HepG2 (cell line): ENCODE results near the gene CDC42EP1. TPM values are rescaled to one million over a fixed set of nuclear protein-coding genes. Genes with fewer than 3 reads are reported as not detected.

Experiments used
- CBX5 ChIP-seq: sonication (generic); formaldehyde crosslinking; IDR thresholded peaks from 2 replicates; pipeline ENCODE4 v1.4.0; 2020; ENCODE audit warnings: missing genetic modification reagents, borderline replicate concordance
- polyA plus RNA-seq, 8 experiments: library from polyadenylated mRNA; depleted of rRNA in 3 of 8; stranded (reverse) in 7 of 8; unstranded in 1 of 8; fragments of >200 nt; fragmentation: Illumina TruSeq in 4 of 8; extraction: Trizol in 4 of 8; gene quantifications; 2 replicates each; pipeline versions ENCODE4 v1.2.1 to v1.2.3, GENCODE V29; 2011 to 2016; ENCODE audit warnings: low read depth in 4 of 8, missing spikeins in 1 of 8, mixed read lengths in 1 of 8; ENCODE audit not compliant: insufficient read depth in 1 of 8
- total RNA-seq, 5 experiments: library from RNA; depleted of rRNA; stranded (reverse); fragments of >200 nt; fragmentation: Illumina TruSeq; extraction: Trizol; gene quantifications; 2 replicates each; pipeline ENCODE4 v1.2.3, GENCODE V29; 2016; ENCODE audit warnings: low read depth in 1 of 5
- TF ChIP-seq, protein P1 (sequence below): sonication (generic); formaldehyde crosslinking; IDR thresholded peaks from 2 replicates; pipeline ENCODE4 v1.4.0; 2020; ENCODE audit warnings: mild to moderate bottlenecking, missing genetic modification reagents

Gene CDC42EP1
- total and polyA plus RNA-seq, 2 of the 13 experiments (the other 11 are each of a cell fraction or from before 2014, with no cell fraction given): 17.1 to 29.5 TPM

DNA sequence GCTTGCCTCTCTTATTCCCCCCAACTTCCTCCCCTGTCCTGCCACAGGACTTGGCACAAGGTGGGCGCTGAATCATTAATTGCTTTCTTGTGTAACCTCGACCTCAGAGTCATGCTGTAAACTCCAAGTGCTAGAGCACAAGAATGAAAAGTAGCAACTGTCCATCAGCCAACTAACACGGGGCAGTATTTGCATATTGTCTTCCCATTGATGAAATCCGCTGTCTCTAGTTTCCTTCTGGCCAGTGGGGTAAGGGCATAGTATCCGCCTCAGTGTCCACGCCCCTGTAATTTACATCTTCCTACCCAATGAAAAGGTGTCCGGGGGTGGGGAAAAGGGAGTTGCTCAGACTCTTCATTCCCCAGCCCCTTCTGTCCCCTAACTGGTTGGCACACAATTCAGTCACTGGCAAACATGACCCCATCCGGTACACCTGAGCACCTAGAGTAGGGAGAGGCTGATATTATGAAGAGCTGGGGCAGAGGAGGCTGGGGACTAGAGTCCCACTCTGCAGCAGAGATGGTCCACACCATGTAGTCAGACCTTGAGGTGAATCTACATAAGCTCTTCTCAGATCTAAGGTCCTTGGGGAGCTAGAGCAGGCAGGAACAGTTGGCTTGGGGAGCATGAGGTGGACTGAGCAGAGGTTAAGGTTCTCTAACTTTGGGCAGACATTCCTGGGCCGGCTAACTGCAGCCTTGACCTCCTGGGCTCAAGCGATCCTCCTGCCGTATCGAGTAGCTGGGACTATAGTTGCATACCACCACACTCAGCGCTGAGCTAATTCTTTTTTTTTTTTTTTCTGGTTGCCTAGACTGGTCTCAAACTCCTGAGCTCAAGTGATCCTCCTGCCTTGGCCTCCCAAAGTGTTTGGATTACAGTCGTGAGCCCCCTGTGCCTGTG is 41.5 kb downstream of the CDC42EP1 start (continued):
- TF ChIP-seq, protein P1, sequence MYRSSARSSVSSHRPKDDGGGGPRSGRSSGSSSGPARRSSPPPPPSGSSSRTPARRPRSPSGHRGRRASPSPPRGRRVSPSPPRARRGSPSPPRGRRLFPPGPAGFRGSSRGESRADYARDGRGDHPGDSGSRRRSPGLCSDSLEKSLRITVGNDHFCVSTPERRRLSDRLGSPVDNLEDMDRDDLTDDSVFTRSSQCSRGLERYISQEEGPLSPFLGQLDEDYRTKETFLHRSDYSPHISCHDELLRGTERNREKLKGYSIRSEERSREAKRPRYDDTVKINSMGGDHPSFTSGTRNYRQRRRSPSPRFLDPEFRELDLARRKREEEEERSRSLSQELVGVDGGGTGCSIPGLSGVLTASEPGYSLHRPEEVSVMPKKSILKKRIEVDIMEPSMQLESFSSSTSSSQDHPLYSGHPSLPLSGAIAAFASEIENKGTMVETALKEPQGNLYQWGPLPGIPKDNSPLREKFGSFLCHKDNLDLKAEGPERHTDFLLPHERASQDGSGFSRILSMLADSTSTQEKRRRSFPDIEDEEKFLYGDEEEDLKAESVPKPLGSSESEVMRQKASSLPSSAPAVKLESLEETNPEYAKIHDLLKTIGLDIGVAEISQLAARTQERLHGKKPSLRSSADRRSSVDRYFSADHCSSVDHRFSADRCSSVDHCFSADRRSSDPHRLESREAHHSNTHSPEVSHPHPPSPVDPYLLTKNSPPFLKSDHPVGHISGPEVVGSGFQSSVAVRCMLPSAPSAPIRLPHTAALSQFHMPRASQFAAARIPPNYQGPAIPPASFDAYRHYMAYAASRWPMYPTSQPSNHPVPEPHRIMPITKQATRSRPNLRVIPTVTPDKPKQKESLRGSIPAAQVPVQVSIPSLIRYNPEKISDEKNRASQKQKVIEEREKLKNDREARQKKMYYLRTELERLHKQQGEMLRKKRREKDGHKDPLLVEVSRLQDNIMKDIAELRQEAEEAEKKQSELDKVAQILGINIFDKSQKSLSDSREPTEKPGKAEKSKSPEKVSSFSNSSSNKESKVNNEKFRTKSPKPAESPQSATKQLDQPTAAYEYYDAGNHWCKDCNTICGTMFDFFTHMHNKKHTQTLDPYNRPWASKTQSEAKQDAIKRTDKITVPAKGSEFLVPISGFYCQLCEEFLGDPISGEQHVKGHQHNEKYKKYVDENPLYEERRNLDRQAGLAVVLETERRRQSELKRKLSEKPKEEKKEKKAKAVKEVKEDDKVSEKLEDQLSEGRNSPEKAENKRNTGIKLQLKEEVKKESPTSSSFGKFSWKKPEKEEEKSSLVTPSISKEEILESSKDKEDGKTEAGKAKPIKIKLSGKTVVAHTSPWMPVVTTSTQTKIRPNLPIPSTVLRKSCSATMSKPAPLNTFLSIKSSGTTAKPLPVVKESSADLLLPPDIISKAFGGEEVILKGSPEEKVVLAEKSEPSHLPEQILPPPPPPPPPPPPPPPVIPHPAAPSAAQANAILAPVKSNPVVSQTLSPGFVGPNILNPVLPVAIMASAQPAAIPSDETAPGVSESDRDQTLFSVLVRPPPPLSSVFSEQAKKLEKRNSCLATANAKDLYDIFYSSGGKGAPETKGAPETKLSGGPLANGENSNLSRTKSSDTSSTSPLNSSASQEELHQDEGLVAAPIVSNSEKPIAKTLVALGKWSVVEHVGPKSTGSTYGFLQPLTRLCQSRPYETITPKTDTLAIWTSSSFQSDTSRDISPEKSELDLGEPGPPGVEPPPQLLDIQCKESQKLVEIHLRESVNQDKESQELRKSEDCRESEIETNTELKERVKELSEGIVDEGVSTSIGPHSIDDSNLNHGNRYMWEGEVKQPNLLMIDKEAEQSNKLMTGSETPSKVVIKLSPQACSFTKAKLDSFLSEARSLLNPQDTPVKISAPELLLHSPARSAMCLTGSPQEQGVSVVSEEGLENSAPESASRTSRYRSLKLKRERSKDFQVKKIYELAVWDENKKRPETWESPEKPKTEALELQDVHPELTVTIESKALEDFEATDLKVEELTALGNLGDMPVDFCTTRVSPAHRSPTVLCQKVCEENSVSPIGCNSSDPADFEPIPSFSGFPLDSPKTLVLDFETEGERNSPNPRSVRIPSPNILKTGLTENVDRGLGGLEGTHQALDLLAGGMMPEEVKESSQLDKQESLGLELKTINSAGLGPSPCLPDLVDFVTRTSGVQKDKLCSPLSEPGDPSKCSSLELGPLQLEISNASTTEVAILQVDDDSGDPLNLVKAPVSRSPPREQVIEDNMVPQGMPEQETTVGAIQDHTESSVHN: no peak
- TF ChIP-seq CBX5: no peak
- TF ChIP-seq, all 625 proteins: peak for 73
